Muscle of arm (tissue), 12 donors: ENCODE results near the gene PLCG2. TPM values are rescaled to one million over a fixed set of nuclear protein-coding genes. Genes with fewer than 3 reads are reported as not detected.
"Not testable (repeated sequence)": the region's sequence is repeated elsewhere in the genome, so short reads cannot be mapped to it uniquely, and the experiment has no call there.

Experiments used
- DNase-seq: peaks from one replicate; pipeline ENCODE4 v3.0.0-alpha.2; 2013
- polyA plus RNA-seq, 12 donors: library from polyadenylated mRNA; unstranded; fragments of 120-200 nt; gene quantifications; one replicate each; pipeline ENCODE4 v1.2.1, GENCODE V29; 2013; ENCODE audit not compliant: insufficient read length in 12 of 12

The PLCG2 gene
- polyA plus RNA-seq, 12 donors: 5.2 to 11.9 (median 6.8) TPM; not detected in 2

DNA sequence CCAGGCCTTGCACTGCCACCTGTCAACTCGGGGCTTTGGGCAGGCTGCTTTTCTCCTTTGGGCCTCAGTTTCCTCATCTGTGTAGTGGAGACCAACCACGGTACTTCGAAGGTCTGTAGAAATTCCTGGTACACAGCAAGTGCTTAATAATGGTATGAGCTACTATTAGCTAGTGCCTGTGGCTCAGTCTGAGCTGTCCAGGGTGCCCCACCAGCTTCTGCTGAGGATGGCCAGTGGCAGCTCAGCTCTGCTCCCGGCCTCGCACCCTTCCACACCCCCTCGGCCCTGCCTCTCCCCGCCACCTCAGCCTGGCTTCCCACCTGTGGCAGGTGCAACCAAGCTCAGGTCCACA, 26.2 kb upstream of the PLCG2 start:
- DNase-seq: no peak

DNA sequence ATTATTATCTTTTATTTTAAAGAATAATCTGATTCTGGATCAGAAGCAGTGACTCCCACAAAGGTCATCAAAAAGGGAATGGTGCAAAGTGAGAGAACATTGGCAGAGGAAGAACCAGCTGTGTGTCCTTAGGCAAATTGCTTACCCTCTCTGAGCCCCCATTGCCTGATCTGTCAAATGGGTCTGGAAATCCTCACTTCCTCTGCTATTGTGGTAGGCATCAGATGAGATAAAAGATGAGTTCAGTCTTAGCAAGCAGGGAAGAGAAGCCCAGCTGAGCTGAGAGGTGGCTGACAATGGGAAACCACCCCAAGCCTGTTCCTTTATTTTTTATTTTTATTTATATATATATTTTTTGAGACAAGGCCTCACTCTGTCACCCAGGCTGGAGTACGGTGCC, 24.2 kb upstream of the PLCG2 start:
- DNase-seq: no peak

DNA sequence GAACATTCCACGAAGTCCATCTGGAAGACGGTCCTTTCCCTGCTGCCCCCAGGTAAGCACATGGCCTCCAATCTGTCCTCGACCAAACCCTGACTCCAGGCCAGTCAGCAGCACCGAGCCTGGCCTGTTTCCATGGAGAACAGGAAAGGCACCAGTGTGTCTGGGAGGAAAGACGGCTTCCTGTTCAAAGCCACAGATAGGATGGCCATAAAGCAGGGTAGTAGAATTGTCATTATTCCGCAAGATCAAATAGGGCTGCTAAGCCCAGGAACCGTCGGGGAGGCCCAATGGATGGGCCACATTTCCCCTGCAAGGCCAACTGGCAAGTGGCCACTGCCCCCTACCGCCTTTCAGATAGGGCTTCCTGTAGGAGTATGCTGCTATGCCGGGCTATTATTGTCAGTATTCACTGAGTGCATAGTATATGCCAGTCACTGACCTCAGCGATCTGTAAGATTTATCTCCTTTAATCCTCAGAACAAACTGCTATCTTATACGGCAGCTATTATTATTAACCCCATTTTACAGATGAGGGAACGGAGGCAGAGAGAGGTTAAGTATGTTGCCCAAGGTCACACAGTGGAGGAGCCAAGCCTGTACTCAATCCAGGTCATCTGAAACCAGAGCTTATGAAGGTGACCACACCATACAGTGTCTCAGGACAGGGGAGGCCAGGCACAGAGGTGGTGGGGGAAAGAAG, 23.0 kb upstream of the PLCG2 start:
- no peak for DNase-seq

DNA sequence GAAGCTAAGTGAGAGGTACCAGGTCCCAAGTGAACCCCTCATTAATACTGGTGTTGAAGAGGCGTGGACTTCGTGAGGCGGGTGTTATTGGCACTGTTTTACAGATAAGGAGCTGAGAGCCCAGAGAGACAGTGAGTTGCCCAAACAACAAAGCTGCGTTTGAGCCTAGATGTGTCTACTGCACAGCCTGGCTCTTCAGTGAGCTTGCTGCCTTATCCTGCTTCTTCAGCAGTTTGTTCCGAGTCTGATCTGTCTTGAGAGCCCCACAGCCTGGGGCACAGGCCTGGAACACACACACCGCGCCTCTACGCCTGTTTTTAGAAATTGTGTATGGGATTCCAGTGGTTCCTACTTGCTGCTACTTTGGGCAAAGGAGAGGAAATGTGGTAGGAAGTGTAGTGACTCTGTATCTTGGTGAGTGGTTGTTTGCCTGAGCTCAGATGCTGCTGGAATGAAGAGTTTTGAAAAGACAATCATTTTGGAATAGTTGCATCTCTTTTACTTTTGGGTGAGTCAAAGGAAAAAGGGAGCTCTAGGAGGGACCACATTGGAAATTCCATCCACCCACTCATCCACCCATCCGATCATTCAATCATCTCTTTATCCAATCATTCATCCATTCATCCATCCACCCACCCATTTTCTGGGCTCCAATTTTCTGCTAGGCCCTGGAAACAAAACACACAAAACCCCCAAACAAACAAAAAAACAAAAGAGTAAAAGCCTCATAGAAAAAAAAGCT, 22.3 kb upstream of the PLCG2 start:
- no peak for DNase-seq

DNA sequence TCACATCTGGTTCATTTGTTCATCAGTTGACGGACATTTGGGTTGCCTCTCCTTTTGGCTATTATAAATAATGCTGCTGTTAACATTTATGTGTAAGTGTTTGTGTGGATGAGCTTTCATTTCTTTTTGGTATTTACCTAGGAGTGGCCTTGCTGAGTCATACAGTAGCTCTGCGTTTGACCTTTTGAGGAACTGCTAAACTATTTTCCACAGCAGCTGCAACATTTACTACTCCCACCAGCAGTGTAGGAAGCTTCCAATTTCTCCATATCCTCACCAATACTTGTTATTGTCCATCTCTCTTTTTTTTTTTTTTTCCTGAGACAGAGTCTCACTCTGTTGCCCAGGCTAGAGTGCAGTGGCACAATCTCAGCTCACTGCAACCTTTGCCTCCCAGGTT, 20.7 kb upstream of the PLCG2 start:
- no peak for DNase-seq

DNA sequence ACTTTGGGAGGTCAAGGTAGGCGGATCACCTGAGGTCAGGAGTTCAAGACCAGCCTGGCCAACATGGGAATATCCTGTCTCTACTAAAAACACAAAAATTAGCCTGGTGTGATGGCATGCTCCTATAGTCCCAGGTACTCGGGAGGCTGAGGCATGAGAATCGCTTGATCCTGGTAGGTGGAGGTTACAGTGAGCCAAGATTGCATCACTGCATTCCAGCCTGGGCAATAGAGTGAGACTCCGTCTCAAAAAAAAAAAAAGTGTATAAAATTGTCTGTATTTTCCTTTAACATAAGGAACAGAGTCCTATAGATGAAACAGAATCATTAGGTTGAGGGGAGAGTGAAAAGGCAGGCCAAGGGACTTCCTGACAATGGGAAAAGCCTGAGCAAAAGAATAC, 16.8 kb upstream of the PLCG2 start:
- DNase-seq: not testable (repeated sequence)

DNA sequence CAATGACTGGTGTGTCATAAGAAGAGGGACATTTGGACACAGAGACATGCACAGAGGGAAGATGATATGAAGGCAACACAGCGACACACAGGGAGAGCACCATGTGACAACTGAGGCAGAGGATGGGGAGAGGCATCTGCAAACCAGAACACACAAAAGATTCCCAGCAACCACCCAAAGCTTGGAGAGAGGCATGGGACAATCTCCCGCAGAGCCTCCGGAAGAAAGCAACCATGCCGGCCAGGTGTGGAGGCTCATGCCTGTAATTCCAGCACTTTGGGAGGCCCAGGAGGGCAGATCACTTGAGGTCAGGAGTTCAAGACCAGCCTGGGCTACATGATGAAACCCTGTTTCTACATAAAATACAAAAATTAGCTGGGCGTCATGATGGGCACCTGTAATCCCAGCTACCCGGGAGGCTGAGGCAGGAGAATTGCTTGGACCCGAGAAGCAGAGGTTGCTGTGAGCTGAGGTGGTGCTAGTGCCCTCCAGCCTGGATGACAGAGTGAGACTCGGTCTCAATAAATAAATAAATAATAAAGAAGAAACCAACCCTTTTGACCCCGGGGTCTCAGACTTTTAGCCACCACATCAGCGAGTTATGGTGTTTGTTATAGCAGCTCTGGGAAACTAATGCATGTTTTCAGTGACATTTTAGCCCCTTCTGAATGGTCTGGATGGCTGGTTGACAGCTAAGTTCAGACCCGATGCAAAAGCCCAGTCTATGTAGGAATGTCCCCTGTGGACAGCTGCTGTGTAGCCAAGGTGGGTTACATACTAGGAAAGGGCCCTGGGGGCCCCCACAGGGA, 13.8 kb upstream of the PLCG2 start:
- no peak for DNase-seq

DNA sequence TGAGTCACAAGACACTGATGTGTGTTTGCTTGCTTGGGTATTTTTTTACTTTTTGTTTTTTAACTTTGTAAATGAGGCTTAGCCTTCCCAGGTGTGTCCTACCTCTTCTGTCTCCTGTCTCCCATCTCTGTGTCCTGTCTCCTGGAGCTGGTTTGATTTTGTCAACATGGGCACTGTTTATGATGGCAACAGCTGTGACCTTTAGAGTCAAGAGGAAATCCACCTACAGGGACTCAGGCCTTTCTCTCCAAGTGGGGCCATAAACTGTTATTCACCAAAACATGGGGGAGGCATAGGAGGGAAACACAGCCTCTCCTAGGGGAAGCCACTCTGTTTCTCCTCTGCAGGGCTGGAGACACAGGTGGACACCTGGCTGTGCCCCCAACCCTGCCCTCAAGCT, 13.1 kb upstream of the PLCG2 start:
- DNase-seq: no peak

DNA sequence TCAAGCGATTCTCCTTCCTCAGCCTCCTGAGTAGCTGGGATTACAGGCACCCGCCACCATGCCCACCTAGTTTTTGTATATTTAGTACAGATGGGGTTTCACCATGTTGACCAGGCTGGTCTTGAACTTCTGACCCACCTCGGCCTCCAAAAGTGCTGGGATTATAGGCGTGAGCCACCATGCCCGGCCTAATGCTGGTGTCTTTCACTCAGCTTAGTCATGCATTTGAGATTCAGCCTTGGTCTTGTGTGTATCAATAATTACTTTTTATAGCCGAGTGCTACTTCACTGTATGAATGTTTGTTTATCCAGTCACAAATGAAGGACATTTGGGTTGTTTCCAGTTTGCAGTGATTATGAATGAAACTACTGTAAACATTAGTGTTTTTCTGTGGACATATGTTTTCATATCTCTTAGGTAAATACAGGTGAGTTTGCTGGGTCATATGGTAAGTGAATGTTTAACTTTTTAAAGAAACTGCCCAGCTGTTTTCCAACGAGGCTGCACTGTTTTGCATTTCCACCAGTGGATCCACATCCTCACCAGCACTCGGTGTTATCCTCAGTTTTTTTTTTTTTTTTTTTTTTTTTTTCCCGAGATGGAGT, 11.0 kb upstream of the PLCG2 start:
- no peak for DNase-seq

DNA sequence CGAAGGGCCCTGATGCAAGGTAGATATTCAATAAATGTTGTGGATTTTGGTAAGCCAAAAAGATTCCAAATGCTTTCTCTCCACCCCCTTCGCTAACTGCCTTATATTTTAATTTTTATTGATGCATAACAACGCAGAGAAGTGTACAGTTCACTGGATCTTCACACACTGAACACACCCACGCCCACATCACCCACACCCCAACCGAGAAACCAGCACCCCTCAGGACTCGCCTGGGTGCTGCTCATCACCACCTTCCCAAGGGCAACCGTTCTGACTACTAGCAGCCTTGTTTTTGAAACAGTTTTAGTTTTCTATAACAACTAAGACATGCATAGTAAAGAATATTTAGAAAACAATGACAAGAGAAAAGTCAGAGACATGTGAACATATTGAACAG, 9.1 kb upstream of the PLCG2 start:
- no peak for DNase-seq

DNA sequence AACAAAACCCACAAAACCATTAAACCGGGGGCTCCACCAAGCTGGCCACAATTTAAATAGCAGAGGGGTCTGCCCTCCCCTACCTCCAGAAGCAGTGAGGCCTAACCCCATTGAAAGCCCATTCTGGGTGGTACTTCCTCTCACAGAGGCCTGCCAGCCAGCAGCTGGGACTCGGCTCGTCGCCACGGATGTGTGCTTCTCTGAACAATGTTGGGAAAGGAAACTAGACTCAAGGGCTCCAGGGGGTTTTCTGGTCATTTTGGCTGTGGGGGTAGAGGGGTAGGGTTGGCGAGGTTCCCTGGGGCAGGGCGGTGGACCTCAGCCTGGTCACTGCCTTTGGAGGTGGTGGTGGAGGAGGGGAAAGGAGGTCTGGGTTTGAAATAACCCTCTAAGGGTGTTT, 4.7 kb upstream of the PLCG2 start:
- no peak for DNase-seq

DNA sequence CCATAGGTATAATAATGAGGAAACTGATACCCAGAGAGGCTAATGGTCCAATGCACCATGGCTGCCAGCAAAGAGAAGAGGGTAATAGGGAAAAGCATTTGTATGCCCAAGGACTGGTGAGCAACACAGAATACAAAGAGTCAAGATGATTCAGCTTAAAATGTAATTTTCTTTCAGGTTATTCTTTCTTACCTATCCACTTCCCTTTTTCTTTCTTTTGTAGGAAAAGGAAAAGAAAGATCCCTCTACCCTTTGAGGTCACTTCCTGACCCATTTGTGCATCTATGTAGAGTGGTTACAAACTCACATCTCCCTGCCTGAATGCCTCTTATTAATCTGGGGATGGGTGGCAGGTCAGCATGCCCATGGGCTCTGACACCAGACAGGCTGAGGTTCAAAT, 3.5 kb upstream of the PLCG2 start:
- no peak for DNase-seq

DNA sequence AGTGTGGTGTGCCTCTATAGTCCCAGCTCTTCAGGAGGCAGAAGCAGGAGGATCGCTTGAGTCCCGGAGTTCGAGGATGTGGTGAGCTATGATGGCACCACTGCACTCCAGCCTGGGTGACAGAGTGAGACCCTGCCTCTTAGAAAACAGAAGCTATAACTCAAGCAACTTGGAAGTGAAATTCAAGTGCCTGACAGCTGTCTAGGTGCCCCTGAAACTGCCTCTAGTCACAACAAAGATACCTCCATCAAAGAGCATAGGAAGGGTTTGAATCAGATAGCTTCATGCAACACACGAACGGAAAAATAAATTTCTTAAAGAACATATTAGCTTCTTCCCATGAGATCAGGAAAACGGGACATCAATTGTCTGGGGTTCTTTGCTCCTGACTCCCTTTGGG, 860 bp upstream of the PLCG2 start:
- DNase-seq: no peak

DNA sequence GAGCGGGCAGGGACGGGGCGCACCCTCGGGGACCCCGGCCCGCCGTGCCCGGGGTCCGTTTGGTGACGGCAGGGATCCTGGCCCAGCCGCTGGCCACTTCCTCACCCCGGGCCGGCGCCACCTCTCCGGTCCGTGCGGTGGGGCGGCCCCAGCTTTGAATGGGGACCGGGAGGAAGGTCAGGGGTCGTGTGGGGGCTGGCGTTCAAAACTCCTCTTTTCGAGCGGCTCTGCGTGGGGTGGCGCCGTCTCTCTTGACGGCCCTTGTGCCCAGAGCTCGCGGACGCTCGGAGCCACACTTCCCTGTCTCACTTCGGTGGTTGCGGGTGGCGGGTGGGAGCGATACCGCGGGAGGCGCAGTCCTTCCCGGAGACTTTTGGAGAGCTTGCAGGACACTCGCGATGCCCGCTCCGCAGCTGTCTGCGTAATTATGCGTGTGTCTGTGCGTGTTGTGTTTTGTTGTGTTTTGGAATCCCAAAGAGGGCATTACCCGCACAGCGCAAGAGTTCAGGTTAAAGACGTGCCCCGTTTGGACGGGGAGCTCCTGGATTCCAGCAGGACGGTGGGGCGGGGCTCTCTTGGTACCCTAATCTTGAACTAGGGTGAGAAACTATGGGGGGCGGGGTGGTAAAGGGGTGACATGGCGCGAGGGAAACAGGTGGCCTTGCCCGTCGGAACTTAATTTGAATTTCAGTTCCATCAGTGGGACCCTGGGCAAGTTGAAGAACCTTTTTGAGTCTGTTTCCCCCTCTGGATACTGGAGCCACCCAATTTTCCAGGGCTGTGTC, 637 bp downstream of the PLCG2 start:
- DNase-seq: no peak

DNA sequence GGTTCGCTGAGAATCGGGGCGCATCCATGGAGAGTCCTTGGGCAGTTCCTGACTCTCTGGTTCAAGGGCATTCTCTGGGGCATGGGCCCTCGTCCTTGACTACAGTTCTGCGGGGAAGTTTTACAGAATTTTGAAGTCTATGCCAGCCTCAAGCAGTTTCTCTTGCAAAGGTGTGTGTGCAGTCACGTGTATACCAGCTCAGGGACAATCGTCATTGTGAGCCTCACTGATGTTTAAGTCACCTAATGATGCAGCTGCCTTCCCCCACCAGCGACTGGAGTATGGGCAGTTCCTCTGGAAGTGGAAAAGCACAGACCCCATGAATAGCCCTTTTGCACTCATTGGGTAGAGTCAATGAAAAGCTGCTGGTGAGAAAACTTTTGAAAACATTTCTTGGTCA, 1.3 kb downstream of the PLCG2 start:
- no peak for DNase-seq

DNA sequence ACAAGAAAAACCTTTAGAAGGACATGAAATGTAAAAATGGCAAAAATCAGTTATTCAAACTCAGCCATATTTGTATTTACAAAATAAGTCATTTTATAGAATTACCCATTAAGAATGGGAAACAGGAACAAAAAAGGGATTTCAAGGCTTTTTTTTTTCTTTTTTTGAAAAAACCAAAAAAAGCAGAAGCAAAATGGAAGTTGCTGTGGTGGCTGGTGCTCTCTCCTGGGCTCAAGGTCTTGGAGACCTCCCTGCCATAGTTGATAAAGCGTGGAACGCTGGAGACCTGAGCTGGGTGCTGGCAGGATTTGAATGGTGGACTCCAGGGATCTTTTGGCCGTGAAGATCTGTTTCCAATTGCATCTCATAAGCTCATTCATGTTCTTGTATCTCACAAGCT, 3.1 kb downstream of the PLCG2 start:
- DNase-seq: no peak

DNA sequence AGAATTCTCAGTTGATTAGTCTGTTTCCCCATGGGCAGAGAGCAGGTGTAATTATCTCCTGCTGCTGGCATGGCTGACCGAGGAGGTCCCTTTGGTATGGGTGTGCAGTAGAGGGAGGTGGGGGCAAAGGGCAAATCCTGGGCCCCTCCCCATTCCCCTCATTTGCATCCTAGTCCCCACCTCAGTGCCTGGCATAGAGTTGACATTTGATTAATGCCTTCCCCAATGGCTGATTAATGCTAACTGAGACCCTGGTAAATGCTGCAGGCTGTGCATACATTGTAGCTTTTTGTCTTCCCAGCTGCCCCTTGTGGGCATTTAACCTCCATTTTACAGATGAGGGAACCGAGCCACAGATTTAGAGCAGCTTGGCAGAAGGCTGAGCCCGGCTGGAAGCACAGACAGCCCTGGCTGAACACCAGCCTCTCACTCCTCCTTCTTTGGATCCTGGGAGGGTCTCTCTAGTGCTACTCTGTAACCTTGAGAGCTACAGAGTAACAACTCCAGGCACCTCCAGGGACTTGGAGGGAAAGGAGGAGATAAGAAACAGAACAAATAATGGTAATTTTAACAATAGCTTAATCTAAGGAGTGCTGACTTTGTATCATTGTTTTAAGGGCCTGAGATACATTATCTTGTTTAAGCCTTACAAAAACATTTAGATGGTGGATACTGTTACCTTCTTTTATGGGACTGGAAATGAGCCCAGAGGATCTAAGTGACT, 5.1 kb downstream of the PLCG2 start:
- DNase-seq: no peak

DNA sequence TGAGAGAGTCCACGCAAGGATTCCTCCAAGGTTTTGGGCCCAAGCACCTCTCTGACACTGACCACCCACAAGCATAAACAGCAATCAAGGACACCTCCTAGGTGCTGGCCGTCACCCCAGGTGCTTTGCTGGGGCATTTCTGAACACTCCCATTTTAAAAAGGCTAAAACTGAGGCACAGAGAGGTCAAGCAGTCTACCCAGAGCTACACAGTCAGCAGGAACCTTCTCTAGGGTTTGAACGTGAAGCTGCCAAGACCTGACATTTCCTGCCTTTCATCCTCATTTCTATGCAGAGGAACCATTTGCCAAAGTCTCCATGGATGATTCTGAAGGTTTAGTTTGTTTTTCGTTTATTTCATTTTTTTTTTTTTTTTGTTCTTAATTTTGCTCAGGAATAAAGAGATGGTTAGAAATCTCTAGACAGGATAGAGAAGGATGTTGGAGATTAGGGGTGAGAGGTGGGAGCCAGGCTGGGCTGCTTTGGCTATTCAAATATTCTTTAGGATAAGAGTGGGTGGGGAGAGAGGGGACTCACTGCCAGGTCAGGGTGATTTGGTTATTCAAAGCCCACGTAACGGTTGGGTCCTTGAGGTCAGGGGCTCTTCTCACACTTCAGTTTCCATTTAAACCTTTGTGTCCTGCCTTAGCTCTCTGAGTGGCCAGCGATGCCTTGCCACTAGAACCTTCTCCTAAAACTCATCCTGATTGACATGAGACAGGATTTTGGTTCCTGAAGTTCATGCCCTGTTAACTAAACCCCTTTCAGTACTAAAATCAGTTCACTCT, 6.2 kb downstream of the PLCG2 start:
- DNase-seq: no peak

DNA sequence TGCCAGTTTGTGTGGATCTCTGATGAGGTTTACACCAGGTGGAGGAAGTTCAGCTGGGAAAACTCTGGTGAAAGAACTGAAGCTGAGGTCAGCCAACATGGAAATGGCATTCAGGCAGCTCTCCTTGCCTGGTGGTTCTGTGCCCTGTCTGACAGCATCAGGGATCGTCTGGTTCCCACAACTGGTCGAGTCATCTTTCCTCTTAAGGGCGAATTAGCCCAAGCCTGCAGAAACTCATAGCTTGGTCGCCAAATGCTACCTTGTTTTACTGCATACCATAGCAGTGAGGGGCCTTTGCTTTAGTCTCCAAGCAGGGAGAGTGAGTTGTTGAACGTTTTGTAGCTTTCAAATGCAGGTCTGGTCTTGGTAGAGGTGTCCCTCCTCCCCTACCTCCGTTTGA, 7.2 kb downstream of the PLCG2 start:
- DNase-seq: no peak

DNA sequence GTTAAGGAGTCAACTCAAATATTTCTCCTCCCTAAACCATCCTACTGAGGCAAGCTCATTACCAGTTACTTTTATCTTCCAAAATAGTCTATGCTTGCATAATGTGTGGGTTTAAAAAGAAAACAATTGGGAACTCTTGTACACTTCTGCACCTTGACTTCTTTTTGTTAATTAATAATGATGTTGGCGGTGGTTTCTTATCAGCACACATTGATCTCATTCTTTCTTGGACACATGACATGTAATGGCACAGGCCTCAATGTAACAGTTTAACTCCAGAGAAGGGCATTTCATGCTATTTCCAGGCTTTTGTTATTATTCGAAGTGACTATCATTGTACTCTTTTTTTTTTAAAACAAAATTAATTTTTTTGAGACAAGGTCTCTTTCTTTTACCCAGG, 7.8 kb downstream of the PLCG2 start:
- DNase-seq: no peak
